ENCODE results near the gene RNASET2. TPM values are rescaled to one million over a fixed set of nuclear protein-coding genes. Genes with fewer than 3 reads are reported as not detected.

Gene RNASET2
- polyA plus RNA-seq, 1 donor (not counting 4 experiments of a cell fraction or from before 2014, with no cell fraction given) = 21.5 TPM

GRCh38 chr6:166904101-166904746 is 52.1 kb downstream of the RNASET2 start:
- Histone ChIP-seq H3K27me3 (ENCODE audit: control insufficient read depth, extremely low read depth, insufficient read depth, low read length) (no peaks in the 10 kb centered on the region), H3K27ac (ENCODE audit: control insufficient read depth, insufficient read depth, low read length) (no peak overlapping the region), H3K9me1 (ENCODE audit: control insufficient read depth, extremely low read depth, insufficient read depth, low read length) (no peaks in the 10 kb centered on the region), H3K9ac (ENCODE audit: control insufficient read depth, extremely low read depth, insufficient read depth, low read length) (no peak overlapping the region), H4K20me1 (ENCODE audit: control insufficient read depth, extremely low read depth, insufficient read depth, low read length) (no peaks in the 10 kb centered on the region), H3K9me3 (ENCODE audit: control insufficient read depth, low read depth, low read length) (peaks cover 2% of the 10 kb centered on the region), H3K36me3 (ENCODE audit: control insufficient read depth in 2 of 2, extremely low read depth in 1 of 2, insufficient read depth in 2 of 2, low read length in 2 of 2) (no peaks in the 10 kb centered on the region), H2AFZ (ENCODE audit: control insufficient read depth, low read length) (no peak overlapping the region), H3K4me1 (ENCODE audit: control insufficient read depth, extremely low read depth, insufficient read depth, low read length) (no peaks in the 10 kb centered on the region), H3K4me3 (ENCODE audit: control insufficient read depth in 2 of 3, extremely low read depth in 1 of 3, insufficient read depth in 2 of 3, low read depth in 1 of 3, low read length in 3 of 3) (no peak overlapping the region), H3K4me2 (ENCODE audit: control insufficient read depth, extremely low read depth, insufficient read depth, low read depth, low read length) (no peak overlapping the region), H3K79me2 (ENCODE audit: control insufficient read depth, insufficient read depth, low read length) (no peaks in the 10 kb centered on the region)
- FAIRE-seq = no peak
- dilution Hi-C loops (cut with MboI; ENCODE audit: extremely low pct_ligation_motif_present, low sequenced_read_pairs) = no loop called here
- no peak for DNase-seq (ENCODE audit: low read depth, low spot score)
- TF ChIP-seq EZH2 (IDR thresholded peaks at IDR 0.05; ENCODE audit: low read length) (no peak), CTCF (optimal IDR thresholded peaks at IDR 0.05 in 1 of 3, IDR thresholded peaks at IDR 0.05 in 1 of 3, conservative IDR thresholded peaks at IDR 0.05 in 1 of 3; ENCODE audit: extremely low read depth in 1 of 3, insufficient read depth in 2 of 3, low read length in 3 of 3) (no peak)

- H3K9me1 ChIP-seq (ENCODE audit: control insufficient read depth, extremely low read depth, insufficient read depth, low read length) = no peaks in the 10 kb centered on the region
- peaks cover 2% of the 10 kb centered on the region for H3K9me3 ChIP-seq (ENCODE audit: control insufficient read depth, low read depth, low read length)
- no peak overlapping the region for H3K27ac ChIP-seq (ENCODE audit: control insufficient read depth, insufficient read depth, low read length)
- H3K9ac ChIP-seq (ENCODE audit: control insufficient read depth, extremely low read depth, insufficient read depth, low read length) = no peak overlapping the region
- DNase-seq (ENCODE audit: low read depth, low spot score) = no peak
- FAIRE-seq = no peak
- no peaks in the 10 kb centered on the region for H3K36me3 ChIP-seq (ENCODE audit: control insufficient read depth in 2 of 2, extremely low read depth in 1 of 2, insufficient read depth in 2 of 2, low read length in 2 of 2)
- dilution Hi-C loops (cut with MboI; ENCODE audit: extremely low pct_ligation_motif_present, low sequenced_read_pairs) = no loop called here
- no peaks in the 10 kb centered on the region for H4K20me1 ChIP-seq (ENCODE audit: control insufficient read depth, extremely low read depth, insufficient read depth, low read length)
- TF ChIP-seq CTCF (optimal IDR thresholded peaks at IDR 0.05 in 1 of 3, IDR thresholded peaks at IDR 0.05 in 1 of 3, conservative IDR thresholded peaks at IDR 0.05 in 1 of 3; ENCODE audit: extremely low read depth in 1 of 3, insufficient read depth in 2 of 3, low read length in 3 of 3) (no peak), EZH2 (IDR thresholded peaks at IDR 0.05; ENCODE audit: low read length) (no peak)
- H3K4me1 ChIP-seq (ENCODE audit: control insufficient read depth, extremely low read depth, insufficient read depth, low read length) = no peaks in the 10 kb centered on the region
- H2AFZ ChIP-seq (ENCODE audit: control insufficient read depth, low read length) = no peak overlapping the region
- no peaks in the 10 kb centered on the region for H3K27me3 ChIP-seq (ENCODE audit: control insufficient read depth, extremely low read depth, insufficient read depth, low read length)
- H3K4me3 ChIP-seq (ENCODE audit: control insufficient read depth in 2 of 3, extremely low read depth in 1 of 3, insufficient read depth in 2 of 3, low read depth in 1 of 3, low read length in 3 of 3) = no peak overlapping the region
- no peak overlapping the region for H3K4me2 ChIP-seq (ENCODE audit: control insufficient read depth, extremely low read depth, insufficient read depth, low read depth, low read length)
- no peaks in the 10 kb centered on the region for H3K79me2 ChIP-seq (ENCODE audit: control insufficient read depth, insufficient read depth, low read length)
Observed at GRCh38 chr6:166903500-166903899, 52.9 kb downstream of the RNASET2 start.

All from keratinocyte (primary cell).